Effector memory CD8-positive, alpha-beta T cell (primary cell): Measurements from ENCODE around the gene CD79B.

Experiments
- ATAC-seq: fragments of 150-1000 bp; cut with Tn5 transposase; replicated peaks from 2 replicates; pipeline ENCODE4 v1.10.0; 2021; ENCODE audit warnings: mild to moderate bottlenecking, moderate library complexity
- DNase-seq, 3 experiments: peaks; one replicate each; pipeline ENCODE4 v3.0.0; 2021
- H3K27ac Mint-ChIP-seq, 2 donors: one replicate each; pipeline ENCODE4 v1.8.0; 2022; ENCODE audit warnings: mild to moderate bottlenecking in 2 of 2, mixed read lengths in 2 of 2, moderate library complexity in 2 of 2
- H3K27me3 Mint-ChIP-seq, 2 donors: one replicate each; pipeline ENCODE4 v1.8.0; 2022; ENCODE audit warnings: mixed read lengths in 2 of 2
- H3K36me3 Mint-ChIP-seq: one replicate; pipeline ENCODE4 v1.8.0; 2022; ENCODE audit warnings: mild to moderate bottlenecking, moderate library complexity, mixed read lengths; ENCODE audit not compliant: insufficient read depth
- H3K4me1 Mint-ChIP-seq, 2 donors: one replicate each; pipeline ENCODE4 v1.8.0; 2022; ENCODE audit warnings: low read depth in 2 of 2, mixed read lengths in 2 of 2
- H3K4me3 Mint-ChIP-seq, 2 donors: one replicate each; pipeline ENCODE4 v1.8.0; 2022; ENCODE audit warnings: mild to moderate bottlenecking in 2 of 2, mixed read lengths in 2 of 2, moderate library complexity in 2 of 2
- H3K9me3 Mint-ChIP-seq, 2 donors: one replicate each; pipeline ENCODE4 v1.8.0; 2022; ENCODE audit warnings: mixed read lengths in 2 of 2

CD79B gene

GRCh38 chr17:63962298-63962744, 30.2 kb upstream of the CD79B start:
- no peaks in the 10 kb centered on the region for H3K9me3 Mint-ChIP-seq
- peak overlapping the region; percentile 59 to 75 for H3K27ac Mint-ChIP-seq
- peaks cover 16 to 20% of the 10 kb centered on the region in 2 donors for H3K4me1 Mint-ChIP-seq
- peak overlapping the region in 1 of 2 donors; percentile 62 for H3K4me3 Mint-ChIP-seq
- ATAC-seq (no peak), DNase-seq (no peak)
- H3K27me3 Mint-ChIP-seq, result no peaks in the 10 kb centered on the region
- no peaks in the 10 kb centered on the region for H3K36me3 Mint-ChIP-seq

GRCh38 chr17:63961355-63962212, 29.5 kb upstream of the CD79B start:
- peaks cover 9 to 13% of the 10 kb centered on the region in 2 donors for H3K4me1 Mint-ChIP-seq
- peak in 1 of 3 experiments; percentile 17 for DNase-seq
- H3K27me3 Mint-ChIP-seq, result no peaks in the 10 kb centered on the region
- peak; percentile 85 for ATAC-seq
- peak overlapping the region in 1 of 2 donors; percentile 59 for H3K27ac Mint-ChIP-seq
- H3K9me3 Mint-ChIP-seq, result no peaks in the 10 kb centered on the region
- peak overlapping the region in 1 of 2 donors; percentile 62 for H3K4me3 Mint-ChIP-seq
- no peaks in the 10 kb centered on the region for H3K36me3 Mint-ChIP-seq

GRCh38 chr17:63960430-63960829, 28.3 kb upstream of the CD79B start:
- H3K4me1 Mint-ChIP-seq, result peaks cover 9 to 12% of the 10 kb centered on the region in 2 donors
- no peaks in the 10 kb centered on the region for H3K36me3 Mint-ChIP-seq
- no peaks in the 10 kb centered on the region for H3K27me3 Mint-ChIP-seq
- no peaks in the 10 kb centered on the region for H3K9me3 Mint-ChIP-seq
- no peak for DNase-seq
- no peak overlapping the region for H3K27ac Mint-ChIP-seq
- no peak for ATAC-seq
- no peak overlapping the region for H3K4me3 Mint-ChIP-seq

GRCh38 chr17:63960006-63960405, 27.9 kb upstream of the CD79B start:
- no peaks in the 10 kb centered on the region for H3K27me3 Mint-ChIP-seq
- DNase-seq, result no peak
- H3K4me1 Mint-ChIP-seq, result peaks cover 11 to 13% of the 10 kb centered on the region in 2 donors
- H3K9me3 Mint-ChIP-seq, result no peaks in the 10 kb centered on the region
- no peaks in the 10 kb centered on the region for H3K36me3 Mint-ChIP-seq
- no peak overlapping the region for H3K4me3 Mint-ChIP-seq
- no peak for ATAC-seq
- H3K27ac Mint-ChIP-seq, result peak overlapping the region in 1 of 2 donors; percentile 65

- H3K9me3 Mint-ChIP-seq, result no peaks in the 10 kb centered on the region
- H3K36me3 Mint-ChIP-seq, result no peaks in the 10 kb centered on the region
- H3K4me1 Mint-ChIP-seq, result peaks cover 21 to 23% of the 10 kb centered on the region in 2 donors
These were observed 24.3 kb upstream of the CD79B start for GRCh38 chr17:63956296-63956920.

GRCh38 chr17:63955791-63956190, 23.7 kb upstream of the CD79B start:
- Mint-ChIP-seq H3K27me3 (no peaks in the 10 kb centered on the region), H3K36me3 (no peaks in the 10 kb centered on the region), H3K4me1 (peaks cover 19 to 26% of the 10 kb centered on the region in 2 donors), H3K9me3 (no peaks in the 10 kb centered on the region), H3K27ac (no peak overlapping the region), H3K4me3 (peak overlapping the region in 1 of 2 donors; percentile 7)
- DNase-seq (no peak), ATAC-seq (no peak)

More at GRCh38 chr17:63956296-63956920, 24.3 kb upstream of the CD79B start:
- DNase-seq, result no peak
- H3K4me3 Mint-ChIP-seq, result peak overlapping the region in 1 of 2 donors; percentile 22
- H3K27ac Mint-ChIP-seq, result no peak overlapping the region
- H3K27me3 Mint-ChIP-seq, result no peaks in the 10 kb centered on the region
- no peak for ATAC-seq

- peaks cover 19 to 27% of the 10 kb centered on the region in 2 donors for H3K4me1 Mint-ChIP-seq
- DNase-seq (no peak), ATAC-seq (no peak)
- H3K27me3 Mint-ChIP-seq, result no peaks in the 10 kb centered on the region
- H3K9me3 Mint-ChIP-seq, result no peaks in the 10 kb centered on the region
- peak overlapping the region in 1 of 2 donors; percentile 7 for H3K4me3 Mint-ChIP-seq
- no peak overlapping the region for H3K27ac Mint-ChIP-seq
- no peaks in the 10 kb centered on the region for H3K36me3 Mint-ChIP-seq
These were observed 23.1 kb upstream of the CD79B start for GRCh38 chr17:63955232-63955631.

GRCh38 chr17:63954402-63955063, 22.4 kb upstream of the CD79B start:
- peak overlapping the region; percentile 54 to 64 for H3K4me3 Mint-ChIP-seq
- peak; percentile 90 for ATAC-seq
- H3K4me1 Mint-ChIP-seq, result peaks cover 19 to 24% of the 10 kb centered on the region in 2 donors
- peak overlapping the region; percentile 88 for H3K27ac Mint-ChIP-seq
- H3K27me3 Mint-ChIP-seq, result no peaks in the 10 kb centered on the region
- H3K36me3 Mint-ChIP-seq, result no peaks in the 10 kb centered on the region
- peak; percentile 42 to 56 (median 47) for DNase-seq
- H3K9me3 Mint-ChIP-seq, result no peaks in the 10 kb centered on the region

GRCh38 chr17:63950940-63951907, 19.1 kb upstream of the CD79B start:
- H3K4me3 Mint-ChIP-seq, result no peak overlapping the region
- H3K4me1 Mint-ChIP-seq, result peaks cover 22 to 32% of the 10 kb centered on the region in 2 donors
- H3K9me3 Mint-ChIP-seq, result no peaks in the 10 kb centered on the region
- DNase-seq (peak in 1 of 3 experiments; percentile 18), ATAC-seq (no peak)
- no peaks in the 10 kb centered on the region for H3K36me3 Mint-ChIP-seq
- no peaks in the 10 kb centered on the region for H3K27me3 Mint-ChIP-seq
- peak overlapping the region in 1 of 2 donors; percentile 12 for H3K27ac Mint-ChIP-seq

GRCh38 chr17:63949576-63950250, 17.6 kb upstream of the CD79B start:
- H3K4me1 Mint-ChIP-seq, result peaks cover 21 to 38% of the 10 kb centered on the region in 2 donors
- H3K9me3 Mint-ChIP-seq, result no peaks in the 10 kb centered on the region
- no peak overlapping the region for H3K4me3 Mint-ChIP-seq
- DNase-seq (no peak), ATAC-seq (no peak)
- no peaks in the 10 kb centered on the region for H3K36me3 Mint-ChIP-seq
- H3K27ac Mint-ChIP-seq, result no peak overlapping the region
- H3K27me3 Mint-ChIP-seq, result no peaks in the 10 kb centered on the region

GRCh38 chr17:63948521-63948920, 16.4 kb upstream of the CD79B start:
- ATAC-seq, result no peak
- DNase-seq, result no peak
- peaks cover 12 to 33% of the 10 kb centered on the region in 2 donors for H3K4me1 Mint-ChIP-seq
- H3K27me3 Mint-ChIP-seq, result no peaks in the 10 kb centered on the region
- no peak overlapping the region for H3K27ac Mint-ChIP-seq
- H3K4me3 Mint-ChIP-seq, result no peak overlapping the region
- no peaks in the 10 kb centered on the region for H3K36me3 Mint-ChIP-seq
- H3K9me3 Mint-ChIP-seq, result no peaks in the 10 kb centered on the region

- peaks cover 14 to 33% of the 10 kb centered on the region in 2 donors for H3K4me1 Mint-ChIP-seq
- DNase-seq, result no peak
- no peaks in the 10 kb centered on the region for H3K27me3 Mint-ChIP-seq
- H3K4me3 Mint-ChIP-seq, result no peak overlapping the region
- no peaks in the 10 kb centered on the region for H3K36me3 Mint-ChIP-seq
- no peak overlapping the region for H3K27ac Mint-ChIP-seq
- no peaks in the 10 kb centered on the region for H3K9me3 Mint-ChIP-seq
- ATAC-seq, result no peak
These were observed 15.7 kb upstream of the CD79B start for GRCh38 chr17:63947711-63948330.
